HAP-1 (cell line): Measurements from ENCODE around the gene DNMBP.
"Not testable (repeated sequence)": the region's sequence is repeated elsewhere in the genome, so short reads cannot be mapped to it uniquely, and the experiment has no call there.

ENCODE experiments used
- DNase-seq, 2 experiments: peaks; one replicate each; pipeline ENCODE4 v3.0.0-alpha.2; 2016 to 2020; ENCODE audit warnings: low spot score in 2 of 2
- H3K27me3 ChIP-seq: fragments of 250-450 bp; sonication (Bioruptor Pico); 2 replicates; pipeline ENCODE4 v1.5.1; 2020; ENCODE audit warnings: low read depth, mild to moderate bottlenecking, moderate library complexity
- H3K36me3 ChIP-seq: fragments of 250-450 bp; sonication (Bioruptor Pico); replicated peaks from 2 replicates; pipeline ENCODE4 v1.5.1; 2020; ENCODE audit warnings: mild to moderate bottlenecking
- H3K4me1 ChIP-seq: fragments of 250-450 bp; sonication (Bioruptor Pico); 2 replicates; pipeline ENCODE4 v1.5.1; 2020; ENCODE audit warnings: mild to moderate bottlenecking
- H3K4me3 ChIP-seq: fragments of 250-450 bp; sonication (Bioruptor Pico); 2 replicates; pipeline ENCODE4 v1.5.1; 2020; ENCODE audit warnings: mild to moderate bottlenecking, moderate library complexity
- H3K9me3 ChIP-seq: fragments of 250-450 bp; sonication (Bioruptor Pico); 2 replicates; pipeline ENCODE4 v1.5.1; 2020; ENCODE audit warnings: mild to moderate bottlenecking, moderate library complexity
- in situ Hi-C: fragments of 300-500 bp; cut with MboI; formaldehyde crosslinking; loops from 3 replicates; pipeline ENCODE4 v1.14.3; 2020; ENCODE audit warnings: low sequenced_read_pairs, inconsistent platforms, mixed read lengths

The DNMBP gene

GRCh38 chr10:99881371-99881770, 128.4 kb downstream of the DNMBP start:
- peaks cover 90% of the 10 kb centered on the region for H3K36me3 ChIP-seq
- DNase-seq, result no peak
- H3K27me3 ChIP-seq, result no peaks in the 10 kb centered on the region
- in situ Hi-C loops, result no loop called here
- no peak overlapping the region for H3K4me3 ChIP-seq
- no peaks in the 10 kb centered on the region for H3K9me3 ChIP-seq
- no peaks in the 10 kb centered on the region for H3K4me1 ChIP-seq

DNA sequence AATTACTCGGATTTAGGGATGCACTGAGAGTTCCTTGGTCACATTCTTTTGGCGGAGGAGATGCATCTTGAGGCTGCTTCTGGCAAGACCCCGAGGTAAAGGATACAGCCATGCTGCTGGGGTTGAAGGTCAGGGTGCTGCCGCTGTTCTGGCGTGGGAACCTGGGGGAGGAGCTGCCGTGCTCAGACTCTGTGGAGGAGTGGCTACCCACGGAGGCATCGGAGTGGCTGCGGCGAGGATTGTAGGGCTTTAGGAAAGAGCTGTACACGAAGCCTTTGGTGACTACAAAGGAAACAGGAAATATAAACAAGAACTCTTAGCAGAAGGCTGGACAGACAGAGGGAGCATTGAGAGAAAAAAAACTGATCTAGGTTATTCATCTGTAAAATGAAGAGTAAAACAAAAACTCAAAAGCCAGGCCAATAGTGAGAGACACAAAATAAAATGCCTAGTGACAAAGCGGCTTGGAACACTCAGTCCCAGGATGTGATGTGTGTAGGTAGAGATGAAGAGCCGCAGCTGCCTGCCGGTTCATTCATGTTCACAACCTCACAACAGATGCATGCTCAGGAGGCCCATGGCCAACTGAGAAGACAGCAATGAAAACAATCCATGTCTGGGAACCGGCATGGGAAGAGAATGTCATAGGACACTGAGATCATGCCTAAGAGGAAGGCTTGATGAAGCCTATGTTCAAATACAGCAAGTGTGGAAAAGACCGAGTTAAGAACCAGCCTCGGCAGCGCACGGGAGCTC, 129.5 kb downstream of the DNMBP start:
- Histone ChIP-seq H3K4me3 (no peak overlapping the region), H3K4me1 (no peaks in the 10 kb centered on the region), H3K9me3 (no peaks in the 10 kb centered on the region), H3K36me3 (peaks cover 90% of the 10 kb centered on the region), H3K27me3 (no peaks in the 10 kb centered on the region)
- in situ Hi-C loops, result no loop called here
- DNase-seq, result no peak

- H3K9me3 ChIP-seq, result no peaks in the 10 kb centered on the region
- H3K4me1 ChIP-seq, result no peaks in the 10 kb centered on the region
- no peaks in the 10 kb centered on the region for H3K27me3 ChIP-seq
- no peak for DNase-seq
- H3K4me3 ChIP-seq, result no peak overlapping the region
- in situ Hi-C loops, result no loop called here
- H3K36me3 ChIP-seq, result peaks cover 52% of the 10 kb centered on the region
Observed at GRCh38 chr10:99875473-99875872, 134.3 kb downstream of the DNMBP start.

DNA sequence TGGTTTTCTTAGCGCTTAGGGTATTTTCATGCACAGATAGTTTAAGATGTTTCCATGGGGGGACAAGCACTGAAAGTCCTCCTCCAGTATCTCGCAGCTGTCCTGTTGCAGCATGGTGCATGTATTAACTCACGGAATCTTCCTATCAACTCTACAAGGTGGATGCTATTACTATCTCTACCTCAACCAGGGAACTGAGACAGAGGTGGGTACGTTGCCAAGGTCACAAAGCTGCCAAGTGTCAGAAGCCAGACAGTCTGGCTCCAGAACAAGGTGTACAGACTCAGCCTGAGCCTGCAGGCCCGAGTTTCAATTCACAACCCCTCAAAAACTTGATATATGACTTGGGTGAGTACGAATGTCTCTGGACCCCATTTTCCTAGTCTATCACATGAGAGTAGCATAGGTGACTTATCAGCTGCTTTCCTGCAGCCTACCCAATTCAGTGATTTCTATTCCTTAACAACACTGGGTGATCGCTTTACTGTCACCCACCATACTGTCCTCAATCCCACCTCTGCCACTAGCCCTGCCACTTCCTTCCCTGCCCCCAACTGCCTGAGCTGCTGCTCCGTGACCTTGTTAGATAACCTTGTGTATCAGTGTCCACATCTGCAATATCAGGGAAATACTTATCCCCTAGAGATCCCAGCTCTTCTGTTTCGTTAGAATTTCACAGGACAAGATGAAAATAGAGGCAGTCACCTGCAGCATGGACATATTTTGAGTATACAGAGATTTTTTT, 135.2 kb downstream of the DNMBP start:
- Histone ChIP-seq H3K27me3 (no peaks in the 10 kb centered on the region), H3K4me3 (no peak overlapping the region), H3K4me1 (no peaks in the 10 kb centered on the region), H3K9me3 (no peaks in the 10 kb centered on the region), H3K36me3 (peaks cover 42% of the 10 kb centered on the region)
- no peak for DNase-seq
- in situ Hi-C loops, result no loop called here

- Histone ChIP-seq H3K27me3 (no peaks in the 10 kb centered on the region), H3K36me3 (peaks cover 37% of the 10 kb centered on the region)
- in situ Hi-C loops, result no loop called here
Observed at GRCh38 chr10:99873846-99874245, 135.9 kb downstream of the DNMBP start.

GRCh38 chr10:99872367-99873162, 137.2 kb downstream of the DNMBP start:
- no peak for DNase-seq
- Histone ChIP-seq H3K9me3 (no peaks in the 10 kb centered on the region), H3K4me3 (no peak overlapping the region), H3K4me1 (no peaks in the 10 kb centered on the region), H3K27me3 (no peaks in the 10 kb centered on the region), H3K36me3 (peaks cover 25% of the 10 kb centered on the region)
- in situ Hi-C loops, result no loop called here

More at GRCh38 chr10:99873846-99874245, 135.9 kb downstream of the DNMBP start:
- no peaks in the 10 kb centered on the region for H3K4me1 ChIP-seq
- no peaks in the 10 kb centered on the region for H3K9me3 ChIP-seq
- DNase-seq, result no peak
- no peak overlapping the region for H3K4me3 ChIP-seq

DNA sequence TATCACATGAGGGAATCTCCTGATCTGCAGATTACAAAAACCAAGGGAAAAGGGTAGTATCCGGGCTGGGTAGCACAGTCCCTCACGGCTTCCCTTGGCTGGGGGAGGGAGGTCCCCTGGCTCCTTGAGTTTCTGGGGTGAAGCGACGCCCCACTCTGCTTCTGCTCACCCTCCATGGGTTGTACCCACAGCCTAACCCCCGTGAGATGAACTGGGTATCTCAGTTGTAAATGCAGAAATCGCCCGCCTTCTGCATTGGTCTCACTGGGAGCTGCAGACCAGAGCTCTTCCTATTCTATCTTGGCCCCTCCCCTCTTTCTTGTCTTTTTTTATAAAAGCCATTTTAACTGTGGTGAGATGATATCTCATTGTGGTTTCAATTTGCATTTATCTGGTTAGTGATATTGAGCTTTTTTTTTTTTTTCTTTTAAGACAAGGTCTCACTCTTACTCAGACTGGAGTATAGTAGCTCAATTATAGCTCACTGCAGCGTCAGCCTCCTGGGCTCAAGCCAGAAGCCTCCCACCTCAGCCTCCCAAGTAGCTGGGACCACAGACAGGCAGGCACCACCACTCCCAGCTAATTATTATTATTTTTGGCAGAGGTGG, 139.5 kb downstream of the DNMBP start:
- no peak for DNase-seq
- Histone ChIP-seq H3K36me3 (peaks cover 1% of the 10 kb centered on the region), H3K4me1 (no peaks in the 10 kb centered on the region), H3K9me3 (no peaks in the 10 kb centered on the region; the same call in 1 of the 2 replicates), H3K27me3 (no peaks in the 10 kb centered on the region), H3K4me3 (no peak overlapping the region)
- in situ Hi-C loops, result no loop called here

- no peaks in the 10 kb centered on the region for H3K4me1 ChIP-seq
- H3K9me3 ChIP-seq, result no peaks in the 10 kb centered on the region; the same call in 1 of the 2 replicates
- no peaks in the 10 kb centered on the region for H3K36me3 ChIP-seq
- no peaks in the 10 kb centered on the region for H3K27me3 ChIP-seq
- H3K4me3 ChIP-seq, result no peak overlapping the region
- in situ Hi-C loops, result no loop called here
- no peak for DNase-seq
Observed at GRCh38 chr10:99869581-99870122, 140.1 kb downstream of the DNMBP start.

GRCh38 chr10:99867250-99867649, 142.5 kb downstream of the DNMBP start:
- H3K4me1 ChIP-seq, DNase-seq, H3K4me3 ChIP-seq, H3K9me3 ChIP-seq, H3K27me3 ChIP-seq, H3K36me3 ChIP-seq, in situ Hi-C loops: not testable (repeated sequence)

- DNase-seq, H3K9me3 ChIP-seq, H3K4me1 ChIP-seq, in situ Hi-C loops, H3K36me3 ChIP-seq, H3K4me3 ChIP-seq, H3K27me3 ChIP-seq: not testable (repeated sequence)
Observed at GRCh38 chr10:99863535-99864240, 146.1 kb downstream of the DNMBP start.

GRCh38 chr10:99860466-99860865, 149.3 kb downstream of the DNMBP start:
- H3K27me3 ChIP-seq, result no peaks in the 10 kb centered on the region
- no peak overlapping the region for H3K4me3 ChIP-seq
- H3K36me3 ChIP-seq, result no peaks in the 10 kb centered on the region
- no peaks in the 10 kb centered on the region for H3K4me1 ChIP-seq
- no peaks in the 10 kb centered on the region for H3K9me3 ChIP-seq
- in situ Hi-C loops, result no loop called here
- no peak for DNase-seq

GRCh38 chr10:99859585-99859984, 150.2 kb downstream of the DNMBP start:
- Histone ChIP-seq H3K4me1 (no peaks in the 10 kb centered on the region), H3K27me3 (no peaks in the 10 kb centered on the region), H3K36me3 (no peaks in the 10 kb centered on the region), H3K4me3 (no peak overlapping the region), H3K9me3 (no peaks in the 10 kb centered on the region)
- in situ Hi-C loops, result no loop called here
- peak; percentile 33 to 59 for DNase-seq

DNA sequence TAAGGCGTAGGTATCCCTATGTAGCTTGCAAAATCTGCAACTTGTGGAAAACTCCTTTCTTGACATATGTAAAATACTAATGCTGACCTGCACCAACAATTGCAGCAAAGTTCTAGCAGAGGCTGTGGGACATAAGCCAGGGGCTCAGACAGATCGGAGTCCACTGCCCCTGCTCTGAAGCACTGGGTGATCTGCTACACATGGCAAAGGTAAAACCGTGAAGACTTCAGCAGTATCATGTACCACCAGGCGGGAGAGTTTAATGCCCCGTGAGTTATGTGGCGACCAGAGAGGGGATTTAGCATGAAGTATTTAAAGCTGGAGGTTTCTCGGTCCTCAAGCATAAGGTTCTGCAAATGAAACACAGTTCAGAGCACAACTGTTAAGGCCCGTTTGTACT, 150.9 kb downstream of the DNMBP start:
- H3K36me3 ChIP-seq, result no peaks in the 10 kb centered on the region
- no peak overlapping the region for H3K4me3 ChIP-seq
- in situ Hi-C loops, result no loop called here
- no peaks in the 10 kb centered on the region for H3K27me3 ChIP-seq
- no peak for DNase-seq
- no peaks in the 10 kb centered on the region for H3K4me1 ChIP-seq
- no peaks in the 10 kb centered on the region for H3K9me3 ChIP-seq
